Keratinocyte (primary cell): ENCODE data around the gene ADAM19.

Experiments used
- CTCF ChIP-seq, 3 experiments: IDR thresholded peaks in 1 of 3; conservative IDR thresholded peaks in 1 of 3; optimal IDR thresholded peaks in 1 of 3; 2 replicates in 2 of 3; 3 replicates in 1 of 3; pipeline versions ENCODE3 to v1.5.1; 2011; ENCODE audit warnings: low read length in 3 of 3, mild to moderate bottlenecking in 3 of 3, moderate library complexity in 2 of 3, control low read depth in 1 of 3, inconsistent platforms in 1 of 3; ENCODE audit not compliant: insufficient read depth in 2 of 3; ENCODE audit errors: extremely low read depth in 1 of 3
- EZH2 ChIP-seq: IDR thresholded peaks from one replicate; pipeline ENCODE4 v1.6.1; 2012; ENCODE audit warnings: inconsistent platforms, mild to moderate bottlenecking, low read length, moderate library complexity

GRCh38 chr5:157473383-157474320 is 101.9 kb downstream of the ADAM19 start:
- TF ChIP-seq CTCF (optimal IDR thresholded peaks at IDR 0.05 in 1 of 3, IDR thresholded peaks at IDR 0.05 in 1 of 3, conservative IDR thresholded peaks at IDR 0.05 in 1 of 3; ENCODE audit: extremely low read depth in 1 of 3, insufficient read depth in 2 of 3, low read length in 3 of 3) (no peak), EZH2 (no peak)
